ENCODE data around the gene ENHO.

The ENHO gene

DNA sequence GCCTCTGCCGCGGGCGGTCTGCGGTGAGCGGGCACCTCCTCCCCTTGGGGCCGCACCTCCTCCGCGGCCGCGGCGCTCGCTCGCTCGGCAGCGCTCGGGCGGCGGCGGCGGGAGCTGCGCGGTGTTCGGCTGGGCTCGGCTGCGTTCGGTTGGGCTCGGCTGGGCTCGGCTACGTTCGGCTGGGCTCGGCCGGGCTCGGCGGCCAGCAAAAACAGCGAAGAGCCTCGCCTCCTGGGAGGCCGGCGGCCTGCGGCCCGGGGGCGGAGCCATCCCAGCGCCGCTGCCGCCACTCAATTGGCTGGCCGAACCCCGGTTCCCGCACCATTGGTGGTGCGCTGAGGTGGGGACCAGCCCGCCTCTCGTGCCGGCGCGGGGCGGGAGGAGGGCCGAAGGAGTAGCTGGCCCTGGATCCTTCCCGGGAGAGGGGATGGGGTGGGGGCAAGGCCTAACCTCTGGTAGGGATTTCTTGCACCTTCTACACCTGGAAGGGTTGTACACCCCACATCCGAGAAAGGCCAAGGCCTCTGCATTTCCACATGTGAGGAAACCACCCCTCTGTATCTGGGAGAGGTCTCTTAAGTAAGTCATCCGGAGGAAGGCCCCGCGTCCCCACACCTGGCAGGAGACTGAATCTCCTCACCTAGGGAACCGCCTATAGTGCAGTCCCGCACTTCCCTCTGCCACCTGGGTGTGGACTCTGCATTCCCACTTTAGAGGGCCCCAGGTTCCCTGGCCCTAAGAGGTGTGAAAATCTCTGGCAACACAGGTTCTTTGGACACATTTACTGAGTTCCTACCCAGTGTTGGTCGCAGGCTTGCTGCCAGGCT, at the start of gene ENHO:
Gene ENHO (minus strand): TSS at position 20 of the 827 bp plus-strand sequence. CDS start 1,295 bp downstream, outside the sequence.
- DNase-seq = peak; percentile 82 to 91

GRCh38 chr9:34572092-34572491, 49.3 kb upstream of the ENHO start:
- DNase-seq = no peak

GRCh38 chr9:34571481-34571810, 48.7 kb upstream of the ENHO start:
- DNase-seq = no peak

DNA sequence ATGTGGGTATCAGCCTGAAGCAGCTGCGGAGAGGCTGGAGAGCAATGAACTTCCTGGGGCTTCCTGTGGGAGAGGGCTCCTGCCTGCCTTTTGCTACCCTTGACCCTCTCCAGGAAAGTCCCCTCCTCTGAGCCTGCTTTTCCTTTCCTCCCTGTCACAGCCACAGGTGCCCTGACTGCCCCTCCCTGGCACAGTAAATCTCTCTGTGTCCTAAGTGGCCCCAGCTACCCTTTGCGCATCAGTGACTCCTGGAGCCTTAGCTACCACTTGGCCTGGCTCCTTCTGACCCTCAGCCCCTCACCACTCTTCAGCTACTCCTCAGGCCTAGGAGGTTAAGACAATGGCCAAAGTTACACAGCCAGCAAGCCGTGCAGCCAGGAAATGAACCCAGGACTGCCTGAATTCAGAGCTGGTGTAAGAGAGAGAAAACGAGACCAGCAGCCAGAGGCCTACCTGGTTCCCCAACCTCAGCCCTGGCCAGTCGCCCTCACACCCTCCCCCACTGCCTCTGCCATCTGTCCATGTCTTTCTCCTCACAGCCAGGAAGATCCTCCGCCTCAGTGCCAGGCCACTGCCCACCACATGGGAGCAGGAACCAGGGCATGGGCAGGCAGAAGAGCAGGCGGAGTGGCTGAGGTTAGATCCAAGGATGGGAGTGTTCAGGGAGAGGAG, 48.2 kb upstream of the ENHO start:
- DNase-seq = no peak

DNA sequence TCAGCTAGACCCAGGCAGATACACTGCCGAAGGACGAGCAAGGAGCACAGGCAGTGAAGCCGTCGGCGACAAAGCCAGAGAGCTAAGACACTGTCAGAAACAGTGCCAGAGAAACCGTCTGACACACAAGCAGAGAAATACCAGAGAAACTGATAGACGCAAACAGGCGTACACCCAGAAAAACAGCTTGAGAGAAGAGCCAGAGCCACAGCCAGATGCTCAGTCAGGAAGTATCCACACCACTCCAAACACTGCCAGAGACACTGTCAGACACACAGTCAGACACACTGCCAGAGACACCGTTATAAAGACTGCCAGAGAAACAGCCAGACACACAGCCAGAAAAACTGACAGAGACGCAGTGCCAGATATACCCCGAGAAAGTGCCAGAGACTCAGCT, 47.6 kb upstream of the ENHO start:
- DNase-seq = peak in 1 of 2 donors; percentile 7

- DNase-seq = no peak
Observed at GRCh38 chr9:34568774-34569173, 46.0 kb upstream of the ENHO start.

- DNase-seq = no peak
Observed at GRCh38 chr9:34568133-34568532, 45.3 kb upstream of the ENHO start.

DNA sequence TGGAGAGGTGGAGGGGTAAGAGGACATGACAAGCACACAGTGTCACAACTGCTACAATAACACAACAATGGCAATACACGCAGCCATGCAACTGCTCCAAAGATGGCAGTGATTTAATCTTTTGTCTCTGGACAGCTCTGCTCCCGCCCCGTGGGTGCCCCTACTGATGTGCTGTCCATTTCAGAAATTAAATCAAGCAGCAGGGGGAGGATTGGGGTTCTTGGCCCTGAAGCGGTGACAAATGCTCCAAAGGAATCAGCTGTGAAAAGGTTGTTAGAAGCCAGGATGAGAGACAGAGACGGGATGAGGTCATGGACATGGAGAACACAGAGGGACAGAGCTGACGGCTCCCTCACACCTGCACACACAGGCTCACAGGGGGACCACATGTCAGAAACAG, 44.2 kb upstream of the ENHO start:
- no peak for DNase-seq

- DNase-seq = no peak
Observed at GRCh38 chr9:34566322-34566721, 43.5 kb upstream of the ENHO start.

DNA sequence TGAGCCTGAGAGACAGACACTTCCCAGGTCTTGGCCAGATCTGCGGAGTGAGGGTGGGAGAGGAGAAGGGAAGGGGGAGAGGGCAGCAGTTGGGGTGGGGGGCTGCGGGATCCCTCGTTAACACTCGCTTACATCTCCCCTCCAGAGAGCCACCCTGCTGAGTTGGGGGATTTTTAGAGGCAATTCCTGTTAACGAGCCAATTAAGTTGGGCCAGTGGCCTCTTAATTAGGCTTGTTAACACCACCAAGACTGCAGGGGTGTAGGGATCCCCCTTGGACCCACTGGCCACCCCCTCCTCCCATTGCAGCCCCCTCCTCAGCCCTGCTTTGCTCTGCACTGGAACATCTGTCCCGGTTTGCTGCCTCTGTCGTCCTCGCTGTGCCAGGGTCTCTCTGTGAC, 43.1 kb upstream of the ENHO start:
- DNase-seq = no peak

DNA sequence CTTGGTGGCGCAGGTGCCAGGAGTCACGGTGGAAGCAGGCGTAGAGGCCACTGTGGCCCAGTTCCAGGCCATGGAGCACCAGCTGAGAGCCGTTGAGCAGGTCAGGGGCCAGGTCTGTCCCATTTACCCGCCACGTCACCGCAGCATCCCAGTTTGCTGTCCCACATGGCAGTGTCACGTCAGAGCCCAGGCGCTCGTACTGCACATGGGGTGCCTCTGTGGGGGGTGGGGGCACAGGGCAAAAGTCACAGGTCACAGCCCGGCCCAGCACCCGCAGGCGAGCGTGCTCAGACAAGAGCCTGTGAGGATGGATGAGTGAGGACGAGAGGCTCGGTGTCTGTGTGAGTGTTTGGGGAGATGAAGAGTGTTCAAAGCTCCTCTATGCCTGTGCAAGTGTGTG, 41.8 kb upstream of the ENHO start:
- DNase-seq = no peak

- no peak for DNase-seq
Observed at GRCh38 chr9:34563262-34563661, 40.5 kb upstream of the ENHO start.

- DNase-seq = no peak
Observed at GRCh38 chr9:34562135-34562745, 39.5 kb upstream of the ENHO start.

GRCh38 chr9:34560599-34561214, 37.9 kb upstream of the ENHO start:
- DNase-seq = no peak

DNA sequence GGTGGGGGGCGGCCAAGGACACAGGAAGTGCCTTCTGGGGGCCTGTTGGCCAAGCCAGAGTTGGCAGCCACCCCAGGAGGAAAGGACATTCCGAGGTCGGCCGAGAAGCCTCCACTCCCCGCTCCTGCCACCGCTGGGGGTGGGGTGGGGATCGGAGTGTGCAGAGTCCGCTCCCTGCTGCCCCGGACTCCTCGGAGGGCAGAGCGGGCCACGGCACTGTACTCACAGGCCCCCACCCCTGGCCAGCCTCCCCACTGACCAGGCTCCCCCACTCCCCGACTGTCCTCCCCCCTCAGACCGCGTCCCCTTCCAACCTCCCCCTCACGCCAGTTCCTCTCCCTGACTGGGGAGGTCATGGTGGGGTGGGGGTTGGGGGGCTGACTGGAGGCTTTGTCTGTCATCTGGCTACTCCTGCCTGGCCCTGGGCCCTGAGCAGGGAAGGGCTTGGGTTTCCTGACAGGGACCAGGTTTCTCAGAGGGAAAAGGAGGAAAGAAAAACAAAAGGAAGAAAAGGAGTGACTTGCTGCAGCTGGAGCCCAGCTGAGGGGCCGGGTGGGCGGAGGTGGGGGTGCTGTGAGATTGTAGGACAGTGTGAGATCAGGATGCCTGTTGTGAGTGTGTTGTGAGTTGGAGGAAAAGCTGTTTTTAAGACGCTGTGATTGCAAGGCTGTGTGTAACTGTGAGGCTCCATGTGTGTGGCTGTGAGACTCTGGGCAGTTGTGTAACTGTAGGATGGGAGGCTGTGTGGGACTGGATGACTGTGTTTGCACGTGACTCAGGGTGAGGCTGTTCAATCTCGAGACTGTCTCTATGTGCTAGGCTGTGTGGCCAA, 37.0 kb upstream of the ENHO start:
- DNase-seq = peak in 1 of 2 donors; percentile 21

DNA sequence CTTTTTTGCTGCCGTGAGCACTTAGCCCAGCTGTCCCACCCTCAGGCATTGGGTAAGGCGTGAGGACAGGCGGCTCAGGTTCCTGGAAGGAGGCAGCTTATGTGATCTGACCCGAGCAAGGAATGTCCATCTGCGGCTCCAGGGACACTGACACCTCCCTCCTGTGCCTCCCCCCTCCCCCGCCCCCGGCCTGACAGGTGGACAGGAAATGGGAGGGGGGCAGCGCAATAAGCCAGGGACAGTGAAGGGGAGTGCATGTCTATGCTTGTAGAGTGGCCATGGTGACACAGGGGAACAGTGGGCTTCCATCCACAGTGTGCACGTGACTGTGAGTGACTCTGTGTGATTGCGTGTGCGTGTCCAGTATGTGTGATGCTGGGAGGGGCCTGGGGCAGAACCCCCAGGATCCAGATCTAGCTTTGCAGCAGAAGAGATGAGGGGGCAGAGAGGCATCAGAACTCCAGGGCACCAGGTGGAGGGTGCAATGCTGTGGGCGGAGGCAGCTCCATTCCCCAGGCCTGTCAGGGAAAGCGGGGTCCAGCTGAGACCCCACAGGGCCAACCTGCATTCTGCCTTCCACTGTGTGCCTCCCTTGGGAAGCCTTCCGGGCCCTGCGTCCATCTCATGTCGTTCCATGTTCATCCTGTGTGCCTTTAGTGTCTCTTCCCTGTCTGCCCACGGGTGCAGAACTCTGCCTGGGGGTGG, 36.3 kb upstream of the ENHO start:
- no peak for DNase-seq

- DNase-seq = no peak
Observed at GRCh38 chr9:34558364-34558763, 35.6 kb upstream of the ENHO start.

- no peak for DNase-seq
Observed at GRCh38 chr9:34557426-34558321, 34.9 kb upstream of the ENHO start.

GRCh38 chr9:34556949-34557348, 34.2 kb upstream of the ENHO start:
- DNase-seq = no peak

DNA sequence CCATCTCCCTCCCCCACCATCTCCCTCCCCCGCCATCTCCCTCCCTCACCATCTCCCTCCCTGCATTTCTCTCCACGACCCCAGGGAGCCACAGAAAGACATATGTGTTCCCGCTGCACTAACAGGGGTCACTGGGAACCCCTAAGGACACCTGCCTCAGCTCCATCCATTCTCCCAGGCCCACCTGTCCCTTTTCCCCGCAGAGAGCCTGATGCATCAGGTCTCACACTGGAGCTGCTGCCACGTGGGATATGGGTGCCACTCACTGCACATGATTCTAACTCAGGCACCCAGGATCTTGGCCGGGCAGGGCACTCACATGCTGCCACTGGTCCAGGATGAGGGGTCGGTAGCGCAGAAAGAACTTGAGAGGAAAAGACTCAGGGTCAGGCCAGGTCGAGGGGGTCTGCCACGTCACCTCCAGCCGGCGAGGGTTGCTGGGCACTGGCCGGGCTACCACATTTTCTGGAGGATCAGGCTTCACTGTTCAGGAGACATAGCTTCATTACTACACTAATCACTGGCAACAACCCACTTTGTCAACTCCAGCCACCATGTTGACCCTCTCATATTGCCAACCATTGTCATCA, 33.2 kb upstream of the ENHO start:
- no peak for DNase-seq

DNA sequence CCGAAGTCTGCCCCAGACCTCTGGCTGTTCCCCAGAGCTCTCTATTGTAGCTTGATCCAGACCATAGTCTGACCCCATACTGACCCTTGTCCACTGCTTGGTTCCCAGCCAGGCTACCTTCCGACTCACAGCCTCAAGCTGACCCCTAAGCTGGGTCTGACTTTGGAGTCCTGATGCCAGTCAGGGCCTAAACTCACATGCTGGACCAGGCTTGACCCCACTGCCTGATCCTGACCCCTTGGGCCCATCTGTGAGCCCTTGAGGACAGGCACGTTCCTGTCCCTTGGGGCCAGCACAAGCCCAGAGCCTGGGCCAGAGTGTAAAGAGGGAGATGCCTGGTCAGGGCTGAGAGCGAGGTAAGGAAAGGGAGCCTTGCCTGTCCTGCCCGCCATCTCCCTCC, 32.7 kb upstream of the ENHO start:
- DNase-seq = no peak

Data from hippocampal formation (tissue), 2 donors.